ENCODE measurements around the gene CCDC149.

Gene CCDC149

GRCh38 chr4:24799196-24799543, 113.7 kb downstream of the CCDC149 start:
- Histone ChIP-seq H3K4me1 (peaks cover 8 to 54% (median 38%) of the 10 kb centered on the region in 10 experiments), H3K4me3 (no peak overlapping the region), H4K20me1 (no peaks in the 10 kb centered on the region), H3K36me3 (no peaks in the 10 kb centered on the region), H3K9me3 (replicated peaks in 1 of 11) (peaks cover 0 to 14% (median 11%) of the 10 kb centered on the region in 11 experiments; a peak in 17 of 22 replicates), H3K27me3 (peaks cover 0 to 15% (median 0%) of the 10 kb centered on the region in 11 experiments; a peak in 2 of 22 replicates), H3K4me2 (no peak overlapping the region), H3K9ac (no peak overlapping the region), H3K27ac (peak overlapping the region in 1 of 11 experiments; percentile 74; a peak in 1 of 22 replicates)
- TF ChIP-seq Cebpa-rat (IDR thresholded peaks at IDR 0.05) = no peak

GRCh38 chr4:24798036-24798610, 114.7 kb downstream of the CCDC149 start:
- Histone ChIP-seq H3K36me3 (no peaks in the 10 kb centered on the region), H3K9me3 (replicated peaks in 1 of 11) (peaks cover 0 to 14% (median 11%) of the 10 kb centered on the region in 11 experiments; a peak in 17 of 22 replicates), H4K20me1 (no peaks in the 10 kb centered on the region), H3K4me2 (peak overlapping the region in 1 of 11 experiments; percentile 13; a peak in 1 of 22 replicates), H3K9ac (no peak overlapping the region), H3K4me3 (no peak overlapping the region), H3K4me1 (peaks cover 17 to 57% (median 41%) of the 10 kb centered on the region in 10 experiments), H3K27me3 (peaks cover 0 to 15% (median 0%) of the 10 kb centered on the region in 11 experiments; a peak in 2 of 22 replicates), H3K27ac (no peak overlapping the region)
- TF ChIP-seq Cebpa-rat (IDR thresholded peaks at IDR 0.05) = no peak

GRCh38 chr4:24796620-24797019, 116.2 kb downstream of the CCDC149 start:
- peak overlapping the region in 1 of 11 experiments; percentile 6; a peak in 1 of 22 replicates for H3K27ac ChIP-seq
- TF ChIP-seq Cebpa-rat (IDR thresholded peaks at IDR 0.05) = no peak
- H3K9me3 ChIP-seq (replicated peaks in 1 of 11) = peaks cover 0 to 14% (median 11%) of the 10 kb centered on the region in 11 experiments; a peak in 17 of 22 replicates
- H3K4me1 ChIP-seq = peaks cover 17 to 50% (median 32%) of the 10 kb centered on the region in 10 experiments
- H3K4me3 ChIP-seq = no peak overlapping the region
- no peaks in the 10 kb centered on the region for H3K36me3 ChIP-seq
- no peak overlapping the region for H3K4me2 ChIP-seq
- no peaks in the 10 kb centered on the region for H4K20me1 ChIP-seq
- no peak overlapping the region for H3K9ac ChIP-seq
- H3K27me3 ChIP-seq = peaks cover 0 to 10% (median 0%) of the 10 kb centered on the region in 11 experiments; a peak in 2 of 22 replicates

GRCh38 chr4:24795666-24796381, 117.0 kb downstream of the CCDC149 start:
- no peak overlapping the region for H3K9ac ChIP-seq
- H3K27me3 ChIP-seq = peaks cover 0 to 3% (median 0%) of the 10 kb centered on the region in 11 experiments; a peak in 2 of 22 replicates
- no peaks in the 10 kb centered on the region for H4K20me1 ChIP-seq
- TF ChIP-seq Cebpa-rat (IDR thresholded peaks at IDR 0.05) = no peak
- no peak overlapping the region for H3K4me2 ChIP-seq
- H3K36me3 ChIP-seq = no peaks in the 10 kb centered on the region
- peaks cover 14 to 42% (median 26%) of the 10 kb centered on the region in 10 experiments for H3K4me1 ChIP-seq
- H3K4me3 ChIP-seq = no peak overlapping the region
- no peak overlapping the region for H3K27ac ChIP-seq
- H3K9me3 ChIP-seq (replicated peaks in 1 of 11) = peaks cover 0 to 14% (median 11%) of the 10 kb centered on the region in 11 experiments; a peak in 17 of 22 replicates

GRCh38 chr4:24794916-24795665, 117.8 kb downstream of the CCDC149 start, which contains the start of gene SOD3:
Gene SOD3, plus strand, starts transcription at chr4:24795573. Its CDS starts 3,949 bp downstream, at chr4:24799522.
- Histone ChIP-seq H4K20me1 (no peaks in the 10 kb centered on the region), H3K4me1 (peaks cover 8 to 34% (median 19%) of the 10 kb centered on the region in 10 experiments), H3K27ac (no peak within 1 kb of the TSS), H3K27me3 (peaks cover 0 to 2% (median 0%) of the 10 kb centered on the region in 11 experiments; a peak in 1 of 22 replicates), H3K9me3 (replicated peaks in 1 of 11) (peaks cover 0 to 14% (median 10%) of the 10 kb centered on the region in 11 experiments; a peak in 17 of 22 replicates), H3K4me2 (peak within 1 kb of the TSS in 10 of 11 experiments; percentile 5 to 79 (median 50); a peak in 15 of 22 replicates), H3K4me3 (no peak within 1 kb of the TSS), H3K9ac (no peak within 1 kb of the TSS), H3K36me3 (no peaks in the 10 kb centered on the region)
- no peak for TF ChIP-seq Cebpa-rat (IDR thresholded peaks at IDR 0.05)

GRCh38 chr4:24794480-24794879, 118.4 kb downstream of the CCDC149 start:
- Histone ChIP-seq H3K4me3 (no peak overlapping the region), H3K9ac (no peak overlapping the region), H3K27ac (no peak overlapping the region), H3K27me3 (no peaks in the 10 kb centered on the region; a peak in 1 of 22 replicates), H3K36me3 (no peaks in the 10 kb centered on the region), H3K4me1 (peaks cover 6 to 31% (median 17%) of the 10 kb centered on the region in 10 experiments; a peak in 19 of 20 replicates), H3K4me2 (peak overlapping the region in 10 of 11 experiments; percentile 5 to 79 (median 50); a peak in 15 of 22 replicates), H3K9me3 (replicated peaks in 1 of 11) (peaks cover 0 to 8% (median 4%) of the 10 kb centered on the region in 11 experiments; a peak in 17 of 22 replicates), H4K20me1 (no peaks in the 10 kb centered on the region)
- no peak for TF ChIP-seq Cebpa-rat (IDR thresholded peaks at IDR 0.05)

GRCh38 chr4:24794051-24794450, 118.8 kb downstream of the CCDC149 start:
- H3K4me3 ChIP-seq = no peak overlapping the region
- no peak overlapping the region for H3K9ac ChIP-seq
- H3K9me3 ChIP-seq (replicated peaks in 1 of 11) = peaks cover 0 to 5% (median 0%) of the 10 kb centered on the region in 11 experiments; a peak in 7 of 22 replicates
- peaks cover 6 to 31% (median 17%) of the 10 kb centered on the region in 10 experiments; a peak in 19 of 20 replicates for H3K4me1 ChIP-seq
- no peak for TF ChIP-seq Cebpa-rat (IDR thresholded peaks at IDR 0.05)
- H3K36me3 ChIP-seq = no peaks in the 10 kb centered on the region
- H3K27me3 ChIP-seq = no peaks in the 10 kb centered on the region; a peak in 1 of 22 replicates
- no peaks in the 10 kb centered on the region for H4K20me1 ChIP-seq
- peak overlapping the region in 10 of 11 experiments; percentile 5 to 79 (median 50); a peak in 15 of 22 replicates for H3K4me2 ChIP-seq
- no peak overlapping the region for H3K27ac ChIP-seq

GRCh38 chr4:24793219-24794005, 119.4 kb downstream of the CCDC149 start:
- Histone ChIP-seq H3K36me3 (no peaks in the 10 kb centered on the region), H4K20me1 (no peaks in the 10 kb centered on the region), H3K4me2 (peak overlapping the region in 10 of 11 experiments; percentile 16 to 77 (median 46); a peak in 13 of 22 replicates), H3K4me1 (peaks cover 6 to 27% (median 17%) of the 10 kb centered on the region in 10 experiments; a peak in 19 of 20 replicates), H3K9ac (no peak overlapping the region), H3K27ac (no peak overlapping the region), H3K27me3 (no peaks in the 10 kb centered on the region; a peak in 1 of 22 replicates), H3K9me3 (replicated peaks in 1 of 11) (peaks cover 0 to 10% (median 4%) of the 10 kb centered on the region in 11 experiments; a peak in 9 of 22 replicates), H3K4me3 (no peak overlapping the region)
- no peak for TF ChIP-seq Cebpa-rat (IDR thresholded peaks at IDR 0.05)

Measured in BLaER1 treated with 17β-estradiol and CSF1 and Interleukin-3, amounts not matched to agents 10 nM and 100 nM (cell line).